RPMI7951 (cell line): ENCODE results near the gene TMA7. TPM values are rescaled to one million over a fixed set of nuclear protein-coding genes. Genes with fewer than 3 reads are reported as not detected.

Experiments used
- total RNA-seq: library from RNA; depleted of rRNA; stranded (reverse); fragments of >200 nt; shearing (Covaris generic); gene quantifications from 2 replicates; pipeline ENCODE4 v1.2.3, GENCODE V29; 2014; rRNA removed

TMA7 gene
- total RNA-seq, 1 experiment from 2014 or later: 726 TPM

Other genes with a start within 250 kb of the TMA7 start
- 0.20 TPM in 1 of 2 replicates, not detected in the other for gene CAMP, start 216.8 kb upstream of the TMA7 start, total RNA-seq
- 2.9 and 3.0 TPM in 2 replicates for gene ZNF589, start 199.2 kb upstream of the TMA7 start, total RNA-seq
- gene NME6, start 138.9 kb upstream of the TMA7 start, total RNA-seq: 28.5 and 38.1 TPM in 2 replicates
- not detected in 2 replicates for gene SPINK8, start 106.6 kb upstream of the TMA7 start, total RNA-seq
- not detected in 2 replicates for gene FBXW12, start 68.0 kb upstream of the TMA7 start, total RNA-seq
- 4.7 and 14.2 TPM in 2 replicates for gene PLXNB1, start 10.2 kb upstream of the TMA7 start, total RNA-seq
- 18.1 and 21.6 TPM in 2 replicates for gene CCDC51, start 138 bp upstream of the TMA7 start, total RNA-seq
- 10.7 and 14.3 TPM in 2 replicates for gene ATRIP, start 6.5 kb downstream of the TMA7 start, total RNA-seq
- gene SHISA5, start 63.9 kb downstream of the TMA7 start, total RNA-seq: 206 and 217 TPM in 2 replicates
- gene PFKFB4, start 116.5 kb downstream of the TMA7 start, total RNA-seq: 41.2 and 56.9 TPM in 2 replicates
- 4.3 and 7.2 TPM in 2 replicates for gene UCN2, start 123.5 kb downstream of the TMA7 start, total RNA-seq
- 110 and 141 TPM in 2 replicates for gene COL7A1, start 155.1 kb downstream of the TMA7 start, total RNA-seq
- gene UQCRC1, start 169.4 kb downstream of the TMA7 start, total RNA-seq: 393 and 540 TPM in 2 replicates
- not detected in 2 replicates for gene TMEM89, start 181.5 kb downstream of the TMA7 start, total RNA-seq
- gene SLC26A6, start 195.2 kb downstream of the TMA7 start, total RNA-seq: 32.3 and 35.1 TPM in 2 replicates
- 0.98 and 1.1 TPM in 2 replicates for gene CELSR3, start 222.6 kb downstream of the TMA7 start, total RNA-seq
- gene NCKIPSD, start 245.7 kb downstream of the TMA7 start, total RNA-seq: 25.7 and 29.6 TPM in 2 replicates